HG03060 (cell line): Measurements from ENCODE around the gene DHX35.

Experiments used
- ATAC-seq: cut with Tn5 transposase; IDR thresholded peaks from one replicate; pipeline ENCODE4 v1.9.1; 2021; ENCODE audit warnings: low read depth, moderate number of reproducible peaks; ENCODE audit not compliant: unreplicated experiment

Gene DHX35

DNA sequence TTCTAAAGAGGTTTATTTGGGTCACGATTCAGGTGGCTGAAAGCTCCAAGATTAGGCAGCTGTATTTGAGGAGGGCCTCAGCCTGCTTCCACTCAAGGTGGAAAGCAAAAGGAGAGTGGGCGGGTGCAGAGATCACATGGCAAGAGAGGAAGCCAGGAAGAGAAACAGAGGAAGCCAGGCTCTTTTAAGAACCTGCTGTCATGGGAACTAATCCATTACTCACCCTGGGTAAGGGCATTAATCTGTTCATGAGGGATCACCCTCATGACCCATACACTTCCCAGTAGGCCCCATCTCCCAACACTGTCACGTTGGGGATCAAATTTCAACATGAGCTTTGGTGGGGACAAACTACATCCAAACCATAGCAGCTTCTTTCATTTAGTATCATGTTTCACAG, 53.9 kb downstream of the DHX35 start:
- ATAC-seq = no peak

DNA sequence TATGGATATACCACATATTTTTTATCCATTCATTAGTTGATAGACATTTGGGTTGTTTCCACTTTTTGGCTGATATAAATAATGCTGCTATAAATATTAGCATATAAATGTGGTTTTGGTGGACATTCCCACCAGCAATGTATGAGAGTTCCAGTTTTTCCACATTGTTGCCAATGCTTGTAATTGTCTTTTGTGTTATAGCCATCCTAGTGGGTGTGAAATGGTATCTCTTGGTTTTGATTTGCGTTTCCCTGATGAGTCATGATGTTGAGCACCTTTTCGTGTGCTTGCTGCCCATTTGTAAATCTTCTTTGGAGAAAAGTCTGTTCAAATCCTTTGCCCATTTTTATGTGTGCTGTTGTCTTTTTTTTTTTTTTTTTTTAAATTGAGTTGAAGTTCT, 54.4 kb downstream of the DHX35 start:
- no peak for ATAC-seq

DNA sequence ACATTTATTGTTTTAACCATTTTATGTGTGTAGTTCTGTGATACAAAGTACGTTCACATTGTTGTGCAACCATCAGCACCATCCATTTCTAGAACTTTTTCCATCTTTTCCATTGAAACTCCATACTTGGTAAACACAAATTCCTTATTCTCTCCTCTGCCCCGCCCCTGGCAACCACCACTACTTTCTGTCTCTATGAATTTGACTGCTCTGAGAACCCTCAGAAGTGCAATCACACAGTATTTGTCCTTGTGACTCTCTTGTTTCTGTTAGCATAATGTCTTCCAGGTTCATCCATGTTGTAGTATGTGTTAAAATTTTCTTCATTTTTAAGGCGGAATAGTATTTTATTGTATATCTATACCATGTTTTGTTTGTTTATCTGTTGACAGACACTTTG, 56.9 kb downstream of the DHX35 start:
- no peak for ATAC-seq

DNA sequence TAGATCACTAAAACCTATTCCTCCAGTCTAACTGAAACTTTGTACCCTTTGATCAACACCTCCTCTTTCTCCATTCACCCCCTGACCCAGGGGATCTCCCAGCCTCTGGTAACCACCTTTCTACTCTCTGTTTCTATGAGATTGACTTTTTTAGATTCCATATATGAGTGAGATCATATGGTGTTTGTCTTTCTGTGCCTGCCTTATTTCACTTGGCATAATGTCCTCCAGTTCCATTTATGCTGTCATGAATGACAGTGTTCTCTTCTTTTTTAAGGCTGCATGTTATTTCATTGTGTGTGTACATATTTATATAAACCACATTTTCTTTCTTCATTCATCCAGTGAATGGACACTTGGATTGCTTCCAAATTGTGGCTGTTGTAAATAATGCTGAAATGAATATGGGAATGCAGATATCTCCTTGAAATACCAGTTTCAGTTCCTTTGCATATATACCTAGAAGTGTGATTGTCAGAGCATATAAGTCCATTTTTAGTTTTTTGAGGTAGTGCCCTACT, 57.7 kb downstream of the DHX35 start:
- ATAC-seq = peak; percentile 76

DNA sequence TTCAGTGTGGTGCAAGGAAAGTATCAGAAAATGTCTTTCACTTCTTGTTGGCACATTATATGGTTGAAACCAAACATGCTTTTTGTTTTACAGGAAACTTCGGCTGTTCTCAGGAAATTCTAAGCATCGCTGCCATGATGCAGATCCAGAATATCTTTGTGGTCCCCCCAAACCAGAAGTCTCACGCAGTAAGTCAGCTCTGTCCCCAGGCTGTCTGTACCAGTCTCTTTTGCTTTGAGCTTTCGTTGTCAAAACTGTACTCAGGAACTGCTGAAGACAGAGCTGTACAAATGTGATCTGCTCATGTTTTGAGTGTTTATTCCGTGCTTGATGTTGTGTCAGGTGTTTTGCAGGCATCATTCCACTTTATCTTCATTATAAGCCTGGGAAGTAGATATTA, 59.6 kb downstream of the DHX35 start:
- no peak for ATAC-seq

DNA sequence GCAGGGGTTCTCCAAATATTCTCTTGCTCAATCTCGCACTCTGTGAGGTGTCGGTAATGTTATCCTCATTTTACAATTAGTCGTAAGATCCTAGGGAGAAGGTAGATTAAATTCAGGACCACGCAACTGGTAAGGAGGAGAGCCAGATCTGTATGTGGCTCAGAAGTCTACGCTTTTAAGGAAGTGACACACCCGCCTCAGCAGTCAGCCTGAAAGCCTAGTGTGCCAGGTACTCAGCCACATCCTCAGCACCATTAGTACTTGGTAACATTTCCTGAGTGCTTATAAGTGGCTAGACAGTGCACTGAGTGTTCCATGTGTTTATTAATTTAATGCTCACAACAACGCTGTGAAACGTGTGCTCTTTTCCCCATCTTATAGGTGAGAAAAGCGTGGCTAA, 63.7 kb downstream of the DHX35 start:
- no peak for ATAC-seq

DNA sequence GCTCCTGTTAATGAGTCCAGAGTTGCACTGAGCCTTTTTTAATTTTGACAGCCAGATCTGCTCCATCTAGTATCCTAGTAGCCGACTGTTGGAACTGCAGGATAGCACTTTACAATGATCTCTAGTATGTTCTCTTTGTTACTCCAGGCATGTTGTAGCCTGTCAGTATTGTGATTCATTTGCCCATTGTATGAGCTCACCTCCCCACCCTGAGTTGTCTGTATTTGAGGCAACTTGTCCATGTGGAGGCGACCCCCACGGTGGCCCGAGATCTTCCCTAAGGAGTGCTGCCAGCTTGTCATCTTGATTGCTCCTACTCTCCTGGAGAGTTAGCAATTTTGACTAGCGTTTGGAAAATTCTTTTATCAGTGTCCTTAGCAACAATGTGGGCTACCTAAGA, 67.2 kb downstream of the DHX35 start:
- no peak for ATAC-seq

DNA sequence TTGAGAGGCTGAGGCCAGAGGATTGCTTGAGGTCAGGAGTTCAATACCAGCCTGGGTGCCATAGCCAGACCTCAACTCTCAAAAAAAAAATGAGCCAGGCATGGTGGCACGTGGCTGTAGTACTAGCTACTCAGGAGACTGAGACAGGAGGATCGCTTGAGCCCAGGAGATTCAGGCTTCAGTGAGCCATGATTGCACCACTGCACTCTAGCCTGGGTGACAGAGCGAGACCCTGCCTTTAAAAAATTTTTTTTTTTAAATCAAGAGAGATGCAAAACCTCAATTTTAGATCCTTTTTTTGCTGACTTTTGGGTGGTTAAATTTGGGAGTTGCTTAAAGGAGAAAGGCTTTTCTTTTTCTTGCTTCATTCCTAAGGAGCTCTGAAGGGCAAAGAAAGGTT, 70.9 kb downstream of the DHX35 start:
- no peak for ATAC-seq

DNA sequence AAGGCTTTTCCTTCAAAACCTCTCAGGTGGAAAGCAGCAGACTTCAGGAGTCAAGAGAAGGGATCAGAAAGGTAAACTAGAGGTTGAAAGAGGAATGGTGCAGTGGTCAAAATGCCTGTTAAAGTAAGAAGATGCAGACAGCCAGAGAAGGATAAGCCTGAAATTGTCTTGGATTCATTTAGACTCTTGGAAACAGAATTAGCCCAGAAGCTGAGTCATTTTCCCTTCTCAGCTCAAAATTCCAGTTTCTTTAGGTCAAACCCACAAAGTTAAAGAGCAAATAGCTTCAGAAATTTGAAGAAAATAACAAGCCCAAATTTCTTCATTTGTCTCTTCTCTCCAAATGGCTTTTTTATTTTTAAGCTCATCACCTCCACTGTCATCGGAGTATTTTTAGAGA, 73.9 kb downstream of the DHX35 start:
- no peak for ATAC-seq

DNA sequence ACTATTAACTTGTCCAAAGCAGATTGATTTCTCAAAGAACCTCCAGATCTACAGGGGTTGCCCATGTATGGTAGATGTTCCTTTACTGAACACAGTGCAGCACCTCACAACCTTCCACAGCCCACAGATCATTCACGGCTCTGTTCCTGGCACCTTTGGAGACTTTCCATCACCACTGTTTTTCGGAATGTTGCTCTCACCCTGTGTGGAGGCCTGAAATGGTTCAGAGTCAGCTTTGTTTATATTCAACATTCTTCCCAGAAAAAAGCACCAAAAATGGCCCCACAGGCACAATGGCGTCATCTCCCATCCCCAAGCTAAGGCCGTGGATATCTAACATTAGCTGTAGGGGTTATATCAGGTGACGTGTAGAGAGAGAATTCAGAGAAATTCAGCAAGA, 74.7 kb downstream of the DHX35 start:
- no peak for ATAC-seq

DNA sequence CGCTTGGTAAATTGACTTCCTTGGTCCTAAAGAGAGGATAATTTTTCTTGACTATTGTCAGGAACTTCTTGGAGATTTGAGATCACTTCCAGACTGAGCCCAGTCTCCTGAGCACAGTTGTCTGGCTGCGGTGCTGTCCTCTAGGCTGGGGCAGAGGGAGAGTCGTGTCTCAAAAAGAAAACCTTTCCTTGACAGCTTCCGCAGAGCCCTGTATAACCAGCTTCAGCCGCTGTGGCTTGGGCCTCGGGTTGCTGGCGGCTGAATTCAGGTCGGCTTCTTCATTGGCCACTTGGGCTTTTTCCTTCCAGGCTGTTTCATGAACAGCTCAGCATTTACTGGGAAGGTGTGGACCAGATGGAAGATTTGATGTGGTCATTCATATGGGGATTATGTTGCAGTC, 75.9 kb downstream of the DHX35 start:
- no peak for ATAC-seq

DNA sequence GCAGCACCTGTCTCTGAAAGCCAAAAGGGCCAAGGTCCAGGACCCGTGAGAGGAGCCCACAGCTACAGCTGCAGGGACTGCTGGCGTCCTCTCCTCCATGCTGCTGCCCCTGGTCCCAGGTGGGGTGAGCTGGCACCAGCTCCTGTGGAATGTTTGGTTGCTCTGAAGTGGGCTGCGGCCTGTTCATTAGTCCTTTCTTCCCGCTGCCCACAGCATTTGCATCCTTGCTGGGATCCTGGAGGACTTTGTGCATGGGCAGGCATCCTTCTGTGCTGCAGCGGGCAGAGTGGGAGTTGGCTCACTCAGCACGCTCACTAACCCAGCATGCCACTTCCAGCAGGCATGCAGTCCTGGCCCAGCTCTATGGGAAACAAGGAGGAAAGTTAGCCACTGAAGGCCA, 76.4 kb downstream of the DHX35 start:
- ATAC-seq = no peak

DNA sequence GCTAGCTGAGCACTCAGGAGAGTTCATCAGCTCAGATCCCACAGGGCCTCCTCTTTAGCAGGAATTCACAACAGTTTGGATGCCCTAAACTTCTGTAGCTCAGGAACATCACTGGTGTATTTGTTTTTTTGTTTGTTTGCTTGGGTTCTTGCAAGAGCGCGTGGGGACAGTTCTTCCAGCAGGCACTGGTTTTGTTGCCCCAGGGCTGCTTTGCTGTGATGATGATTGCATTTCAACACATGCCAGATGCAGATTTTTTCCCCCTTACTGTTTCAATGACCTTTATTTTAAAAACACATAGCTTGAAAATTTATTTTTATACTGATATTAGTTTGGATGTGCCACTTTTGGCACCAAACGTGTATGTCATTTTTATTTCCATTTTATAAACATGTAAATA, 77.1 kb downstream of the DHX35 start:
- no peak for ATAC-seq

DNA sequence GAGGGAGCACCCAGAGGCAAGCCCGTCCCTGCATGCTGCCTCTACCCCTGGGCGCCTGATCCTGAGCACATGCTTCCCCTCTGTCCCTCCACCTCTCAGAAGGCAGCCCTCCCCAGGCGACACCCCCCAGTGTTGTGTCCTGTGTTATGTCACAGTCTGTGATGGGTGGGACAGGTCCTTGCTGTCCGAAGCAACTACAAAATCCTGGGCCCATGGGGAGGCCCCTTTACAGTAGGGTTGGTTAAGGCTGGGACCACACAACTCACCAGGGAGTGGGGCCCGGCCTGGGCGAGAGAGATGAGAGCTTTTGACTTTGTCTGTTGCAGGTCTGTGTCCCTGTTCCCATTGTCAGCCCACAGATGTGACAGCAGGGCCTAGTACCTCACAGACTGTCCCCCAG, 78.0 kb downstream of the DHX35 start:
- no peak for ATAC-seq

DNA sequence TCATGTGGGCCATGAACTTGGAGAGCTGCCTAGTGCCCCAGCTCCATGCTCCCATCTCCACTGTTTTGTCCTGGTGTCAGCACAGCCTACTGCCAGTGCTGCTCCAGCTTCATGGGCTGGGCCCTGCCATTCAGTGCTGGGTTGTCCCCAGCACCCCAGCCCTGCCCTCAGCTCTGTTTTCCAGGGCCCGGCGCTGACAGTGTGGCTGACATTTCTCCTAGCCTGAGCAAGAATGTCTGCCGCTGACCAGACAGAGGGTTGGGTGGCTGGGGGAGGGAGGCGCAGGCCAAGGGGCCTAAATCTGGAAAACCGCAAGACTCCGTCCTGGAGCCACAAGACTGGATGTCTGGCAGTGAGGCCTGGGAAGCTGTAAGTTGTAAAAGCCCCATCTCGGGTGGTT, 78.9 kb downstream of the DHX35 start:
- no peak for ATAC-seq

DNA sequence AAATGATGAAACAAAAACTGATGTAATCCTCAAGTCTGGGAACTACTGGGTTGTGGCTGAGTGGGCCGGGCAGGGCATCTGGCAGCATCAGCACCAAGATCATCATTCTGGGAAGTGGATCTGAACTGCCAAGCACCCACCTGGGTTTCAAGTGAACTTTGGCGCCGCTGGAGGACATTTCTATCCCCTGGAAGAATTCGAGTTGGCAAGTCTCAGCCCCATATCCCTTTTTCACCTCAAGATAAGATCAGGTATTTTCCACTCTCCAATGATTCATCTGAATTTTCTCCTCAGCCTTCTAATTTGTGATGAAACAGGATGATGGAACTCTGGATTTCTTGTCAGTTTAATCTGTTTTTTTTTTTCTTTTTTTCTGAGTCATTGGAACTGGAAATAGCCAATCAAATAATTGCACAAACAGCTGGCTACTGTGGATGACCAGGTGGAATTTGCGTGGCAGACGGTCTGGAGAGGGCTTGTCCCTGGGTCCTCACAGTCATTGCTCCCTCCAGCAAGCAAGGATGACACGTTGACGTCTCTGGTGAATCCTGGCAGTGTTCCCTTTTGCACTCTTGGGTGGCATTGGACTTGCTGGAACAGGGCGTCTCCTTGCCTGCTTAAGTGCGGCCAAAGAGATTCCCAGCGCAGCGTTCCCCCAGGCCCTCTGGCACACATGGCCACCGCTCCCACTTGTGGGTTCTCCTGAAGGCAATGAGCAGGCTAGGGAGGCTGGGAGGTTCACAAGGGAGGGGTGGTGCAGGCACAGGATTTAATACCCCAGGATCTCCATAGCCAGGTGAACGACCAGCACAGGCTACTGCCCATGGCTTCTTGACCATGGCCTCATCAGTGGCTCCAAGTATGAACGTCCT, 80.4 kb downstream of the DHX35 start:
- no peak for ATAC-seq

DNA sequence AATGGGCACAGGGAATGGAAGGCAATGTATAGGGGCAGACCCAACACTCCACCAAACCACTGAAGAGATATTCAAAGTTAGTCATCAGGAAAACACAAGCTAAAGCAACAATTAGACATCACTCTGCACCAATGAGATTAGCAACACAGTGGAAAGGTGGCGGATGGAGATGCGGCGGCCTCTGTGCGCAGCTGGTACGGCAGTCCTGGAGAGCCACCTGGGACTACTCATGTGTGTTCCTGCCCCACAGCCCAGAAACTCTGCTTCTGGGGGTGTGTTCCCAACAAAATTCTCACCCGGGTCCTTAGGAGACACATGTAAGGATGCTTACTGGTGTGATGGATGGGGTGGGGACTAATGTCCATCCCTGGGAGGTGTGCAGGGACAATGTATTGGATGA, 82.4 kb downstream of the DHX35 start:
- no peak for ATAC-seq

DNA sequence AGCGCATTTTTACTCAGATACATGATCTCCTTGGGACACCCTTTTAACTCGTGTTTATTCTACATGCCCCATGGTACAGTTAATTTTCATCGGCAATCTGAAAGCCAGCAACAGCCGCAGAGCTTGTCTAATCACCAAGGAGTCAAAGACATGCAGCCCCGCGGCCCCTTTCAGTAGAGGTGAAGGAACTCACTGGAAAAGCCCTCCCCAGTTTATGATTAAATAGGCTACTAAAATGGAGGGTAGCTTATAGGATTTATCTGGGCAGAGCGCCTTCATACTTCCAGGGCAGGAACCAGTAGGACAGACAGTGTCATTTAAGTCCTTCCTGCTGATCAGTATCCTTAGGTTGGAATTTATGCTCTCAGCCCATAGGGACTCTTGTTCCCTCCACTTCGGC, 83.5 kb downstream of the DHX35 start:
- ATAC-seq = no peak

DNA sequence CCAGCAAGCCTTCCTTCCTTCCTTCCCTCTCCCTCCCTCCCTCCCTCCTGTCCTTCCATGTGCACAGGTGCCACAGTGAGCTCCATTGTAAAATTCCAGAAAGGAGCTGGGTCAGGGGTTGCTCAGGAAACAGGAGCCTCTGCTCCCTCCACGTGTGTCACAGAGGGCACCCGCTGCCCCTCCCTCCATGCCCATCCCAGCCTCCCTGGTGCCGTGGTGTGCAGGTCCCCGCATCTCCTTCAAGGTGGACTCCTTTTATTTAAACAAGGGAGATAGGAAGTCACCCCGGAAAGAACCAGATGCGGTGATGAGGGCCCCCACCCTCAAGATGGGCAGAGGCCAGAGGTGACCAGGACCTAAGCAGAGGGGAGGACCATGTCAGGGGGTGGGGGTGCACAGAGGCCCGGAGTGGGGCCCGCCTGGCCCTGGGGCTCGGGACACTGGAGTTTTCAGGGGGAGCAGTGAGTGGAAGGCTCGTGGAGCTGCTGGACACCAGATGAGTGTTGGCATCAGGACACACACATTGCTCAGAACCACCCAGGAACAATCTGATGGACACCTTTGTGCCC, 85.4 kb downstream of the DHX35 start:
- ATAC-seq = no peak

DNA sequence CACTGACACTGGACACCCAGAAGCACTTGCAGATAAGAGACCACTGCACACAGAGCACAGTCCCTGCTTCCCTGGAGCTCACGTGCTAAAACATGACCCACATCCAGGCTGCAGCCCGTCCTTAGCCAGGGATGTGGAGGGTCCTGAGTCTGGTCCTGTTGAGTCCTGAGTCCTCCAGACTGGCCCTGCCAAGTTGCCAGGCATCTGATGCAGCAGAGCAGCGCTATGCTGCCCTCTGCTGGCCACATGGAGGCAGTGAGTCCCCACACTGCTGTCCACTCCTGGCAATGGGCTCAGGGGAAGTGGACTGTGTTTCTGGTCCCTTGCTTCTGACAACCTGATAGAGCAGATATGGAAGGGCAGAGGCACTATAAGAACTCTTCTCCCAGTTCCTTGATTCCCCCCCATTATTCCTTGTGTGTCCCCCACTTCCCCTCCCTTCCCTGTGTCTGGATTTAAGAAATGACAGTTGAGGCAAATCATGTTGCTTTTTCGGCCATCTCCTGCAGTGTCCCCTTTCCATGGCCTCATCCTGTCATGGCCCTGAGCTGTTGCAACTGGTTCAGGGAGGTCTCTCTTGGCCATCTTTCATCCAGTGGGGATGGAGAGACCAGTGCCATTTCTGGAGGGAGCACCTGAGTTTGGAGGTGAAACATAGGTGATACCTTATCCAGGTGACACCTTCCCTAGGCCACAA, 86.0 kb downstream of the DHX35 start:
- ATAC-seq = no peak

DNA sequence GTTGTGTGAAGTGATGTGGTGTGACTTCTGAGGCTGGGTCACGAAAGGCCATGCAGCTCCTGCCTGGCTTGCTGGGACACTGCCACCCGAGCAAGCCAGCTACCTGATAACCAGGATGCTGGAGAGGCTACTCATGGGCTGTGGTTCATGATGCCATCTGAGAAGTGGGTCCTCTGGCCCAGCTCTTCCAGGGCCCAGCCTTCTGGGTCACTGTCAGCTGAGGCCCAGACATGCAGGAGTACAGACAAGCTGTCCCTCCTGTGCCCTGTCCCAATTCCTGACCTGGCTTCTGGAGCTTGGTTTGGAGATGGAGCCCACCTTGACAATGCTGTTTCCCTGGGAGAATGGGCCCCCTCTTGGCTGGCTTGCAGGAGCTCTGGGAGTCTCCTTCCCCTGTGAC, 87.0 kb downstream of the DHX35 start:
- no peak for ATAC-seq
